Fibroblast of mammary gland (primary cell): Measurements from ENCODE around the gene LTF.
"Not testable (repeated sequence)": the region's sequence is repeated elsewhere in the genome, so short reads cannot be mapped to it uniquely, and the experiment has no call there.

Source experiments
- DNase-seq: peaks from one replicate; pipeline ENCODE4 v3.0.0-alpha.2; 2010; ENCODE audit warnings: low read depth
- H3K4me3 ChIP-seq: 2 replicates; pipeline ENCODE4 v1.5.1; 2011; ENCODE audit warnings: low read depth, mild to moderate bottlenecking, low read length, moderate library complexity; ENCODE audit not compliant: control insufficient read depth
- TF ChIP-seq, protein P1 (sequence below): conservative IDR thresholded peaks from 2 replicates; pipeline ENCODE4 v1.5.1; 2011; ENCODE audit warnings: low read depth, low read length, inconsistent platforms; ENCODE audit not compliant: control insufficient read depth, insufficient read depth

The LTF gene

DNA sequence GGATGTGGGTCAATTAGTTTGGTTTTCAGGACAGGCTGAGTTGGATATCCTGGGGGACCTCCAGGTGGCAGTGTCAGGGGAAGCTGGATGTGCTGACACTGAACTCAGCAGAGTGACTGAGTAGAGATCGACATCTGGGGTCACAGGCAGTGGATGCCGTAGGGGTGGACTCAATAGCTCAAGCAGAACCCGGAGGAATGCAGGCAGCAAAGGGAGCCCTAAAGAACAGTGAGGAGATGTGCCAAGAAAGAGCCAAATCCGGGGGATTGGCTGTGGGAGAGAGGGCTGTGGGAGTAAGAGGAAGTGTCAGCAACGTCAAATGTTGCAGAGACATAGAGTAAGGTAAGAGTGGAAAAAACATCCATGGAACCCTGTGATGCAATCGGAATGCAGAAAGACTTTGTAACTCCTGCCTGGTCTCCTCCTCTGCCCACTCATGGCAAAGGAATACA lies 69.5 kb downstream of the LTF start:
- TF ChIP-seq, protein P1, sequence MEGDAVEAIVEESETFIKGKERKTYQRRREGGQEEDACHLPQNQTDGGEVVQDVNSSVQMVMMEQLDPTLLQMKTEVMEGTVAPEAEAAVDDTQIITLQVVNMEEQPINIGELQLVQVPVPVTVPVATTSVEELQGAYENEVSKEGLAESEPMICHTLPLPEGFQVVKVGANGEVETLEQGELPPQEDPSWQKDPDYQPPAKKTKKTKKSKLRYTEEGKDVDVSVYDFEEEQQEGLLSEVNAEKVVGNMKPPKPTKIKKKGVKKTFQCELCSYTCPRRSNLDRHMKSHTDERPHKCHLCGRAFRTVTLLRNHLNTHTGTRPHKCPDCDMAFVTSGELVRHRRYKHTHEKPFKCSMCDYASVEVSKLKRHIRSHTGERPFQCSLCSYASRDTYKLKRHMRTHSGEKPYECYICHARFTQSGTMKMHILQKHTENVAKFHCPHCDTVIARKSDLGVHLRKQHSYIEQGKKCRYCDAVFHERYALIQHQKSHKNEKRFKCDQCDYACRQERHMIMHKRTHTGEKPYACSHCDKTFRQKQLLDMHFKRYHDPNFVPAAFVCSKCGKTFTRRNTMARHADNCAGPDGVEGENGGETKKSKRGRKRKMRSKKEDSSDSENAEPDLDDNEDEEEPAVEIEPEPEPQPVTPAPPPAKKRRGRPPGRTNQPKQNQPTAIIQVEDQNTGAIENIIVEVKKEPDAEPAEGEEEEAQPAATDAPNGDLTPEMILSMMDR, result peak; percentile 7
- H3K4me3 ChIP-seq, result no peak overlapping the region
- DNase-seq, result no peak

DNA sequence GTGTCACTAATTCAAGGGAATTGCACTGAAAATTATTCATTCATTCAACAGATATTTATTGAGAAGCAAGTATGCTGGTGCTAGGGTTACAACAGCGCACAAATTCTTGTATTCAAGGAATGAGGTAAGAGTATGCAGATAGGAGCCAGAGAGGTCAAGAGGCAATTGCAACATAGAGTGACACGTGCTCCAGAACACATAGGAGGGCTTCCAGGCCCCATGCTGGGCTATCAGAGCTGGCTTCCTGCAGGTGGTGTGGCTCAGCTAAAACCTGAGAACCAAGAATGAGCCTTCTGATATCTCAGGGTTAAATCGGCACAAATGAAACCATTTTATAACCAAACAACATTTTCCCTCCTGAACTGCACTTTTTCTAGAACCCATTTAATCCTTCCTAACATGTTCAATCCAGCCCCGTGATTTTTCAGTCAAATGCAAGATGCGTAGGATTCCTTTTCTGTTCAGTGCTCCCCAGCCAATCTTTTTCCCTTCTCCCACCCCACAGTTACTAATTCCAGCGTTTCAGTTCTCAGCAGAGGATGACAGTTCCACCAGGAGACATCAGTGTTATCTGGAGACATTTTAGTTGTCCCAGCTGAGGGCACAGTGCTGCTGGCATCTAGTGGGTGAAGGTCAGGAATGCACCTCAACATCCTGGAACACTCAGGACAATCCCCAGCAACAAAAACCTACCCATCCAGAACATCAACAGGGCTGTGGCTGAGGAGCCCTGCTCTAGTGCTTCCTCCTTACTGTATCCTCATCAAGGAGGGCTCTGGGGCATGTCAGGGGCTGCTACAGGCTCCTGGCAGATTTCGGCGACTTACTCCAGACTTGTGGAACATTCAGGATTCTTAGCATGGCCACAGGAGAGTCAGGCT lies 70.9 kb downstream of the LTF start:
- DNase-seq, result peak; percentile 48
- TF ChIP-seq, protein P1, result no peak
- H3K4me3 ChIP-seq, result no peak overlapping the region

DNA sequence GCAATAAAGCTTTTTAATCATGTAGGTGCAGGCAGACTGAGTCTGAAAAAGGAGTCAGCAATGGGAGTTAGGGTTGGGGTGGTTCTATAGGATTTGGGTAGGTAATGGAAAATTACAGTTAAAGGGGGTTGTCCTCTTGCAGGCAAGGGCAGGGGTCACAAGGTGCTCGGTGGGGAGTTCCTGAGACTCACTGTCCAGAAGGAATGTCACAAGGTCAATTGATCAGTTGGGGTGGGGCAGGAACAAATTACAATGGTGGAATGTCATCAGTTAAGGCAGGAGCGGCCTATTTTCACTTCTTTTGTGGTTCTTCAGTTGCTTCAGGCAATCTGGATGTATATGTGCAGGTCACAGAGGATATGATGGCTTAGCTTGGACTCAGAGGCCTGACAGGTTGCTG lies 71.7 kb downstream of the LTF start:
- no peak overlapping the region for H3K4me3 ChIP-seq
- no peak for DNase-seq
- TF ChIP-seq, protein P1, result no peak

DNA sequence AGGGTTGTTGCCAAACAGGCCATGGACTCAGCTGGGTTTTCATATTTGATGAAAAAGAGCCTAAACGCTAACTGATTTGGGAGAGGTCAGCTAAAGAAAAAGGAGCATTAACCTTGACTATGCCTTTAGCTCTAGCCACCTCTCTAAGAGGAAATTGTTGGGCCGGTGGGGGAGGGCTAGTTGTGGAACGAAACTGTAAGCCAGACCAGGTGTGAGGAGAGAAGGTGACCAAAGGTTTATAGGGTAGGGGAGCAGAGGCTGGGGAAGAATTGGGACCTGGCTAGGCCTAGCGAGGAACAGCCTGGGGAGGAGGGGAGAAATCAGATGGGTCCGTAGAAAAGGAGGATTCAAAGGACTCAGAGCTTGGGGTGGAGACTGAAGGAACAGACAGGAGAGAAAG lies 73.2 kb downstream of the LTF start:
- DNase-seq, H3K4me3 ChIP-seq: not testable (repeated sequence)

DNA sequence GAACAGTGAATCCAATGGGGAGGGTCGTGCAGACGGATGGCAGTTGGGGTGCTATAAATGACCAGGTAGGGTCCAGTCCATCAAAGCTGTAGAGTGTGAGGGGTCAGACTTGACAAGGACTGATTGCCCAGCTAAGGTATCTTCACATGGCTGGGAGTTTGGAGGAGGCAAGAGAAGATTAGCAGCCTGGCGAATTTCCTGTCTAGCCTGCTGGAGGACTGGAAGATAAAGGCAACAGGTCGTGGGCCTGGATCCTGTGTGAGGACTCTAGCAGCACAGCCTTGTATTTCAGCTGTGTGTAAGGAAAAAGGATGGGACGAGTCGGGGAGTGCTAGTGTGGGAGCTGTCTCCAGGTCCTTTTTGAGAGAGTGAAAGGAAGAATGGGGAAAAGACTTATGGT lies 75.4 kb downstream of the LTF start:
- H3K4me3 ChIP-seq, result no peak overlapping the region
- DNase-seq, result no peak
- TF ChIP-seq, protein P1, result no peak

DNA sequence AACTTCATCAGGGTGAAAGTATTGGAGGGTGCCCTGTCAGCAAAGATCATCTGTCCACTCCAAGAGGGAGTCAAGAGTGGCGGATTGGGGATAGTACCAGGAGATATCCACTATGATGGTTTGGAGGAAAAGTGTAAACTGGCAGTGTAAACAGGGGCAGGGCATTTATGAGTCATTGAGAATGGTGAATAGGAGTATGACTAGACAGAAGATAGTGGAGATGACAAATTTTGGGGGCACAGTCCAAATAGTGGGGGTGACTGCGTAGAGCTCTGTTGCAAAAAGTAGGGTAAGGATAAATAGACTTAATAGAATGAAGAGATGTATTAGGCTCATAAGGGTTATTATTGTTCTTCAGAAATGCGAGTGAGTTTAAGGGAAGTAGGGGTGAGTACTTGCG lies 75.9 kb downstream of the LTF start:
- DNase-seq, H3K4me3 ChIP-seq: not testable (repeated sequence)

DNA sequence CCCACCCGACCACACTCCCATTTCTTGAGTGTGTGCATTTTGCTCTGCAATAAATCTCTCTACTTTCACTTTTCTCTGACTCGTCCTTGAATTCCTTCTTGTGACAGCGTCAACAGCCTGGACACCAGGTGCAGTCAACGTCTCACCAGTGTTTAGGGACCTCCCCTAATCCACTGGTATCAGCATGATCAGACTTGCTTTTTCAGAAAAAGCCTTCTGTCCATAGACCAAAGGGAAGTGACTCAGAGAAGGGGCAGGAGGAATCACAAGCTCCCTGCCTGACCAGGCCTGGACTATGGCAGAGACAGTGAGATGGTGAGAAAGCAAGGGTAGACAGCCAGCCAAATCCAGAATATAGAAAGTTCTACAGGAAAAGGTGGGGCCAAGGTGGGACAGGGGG lies 78.5 kb downstream of the LTF start:
- TF ChIP-seq, protein P1, result no peak
- peak; percentile 12 for DNase-seq
- no peak overlapping the region for H3K4me3 ChIP-seq
